ENCODE results near the gene NSFL1C. TPM values are rescaled to one million over a fixed set of nuclear protein-coding genes. Genes with fewer than 3 reads are reported as not detected.

Gene NSFL1C
- polyA plus RNA-seq, 10 donors = 60.6 to 77.7 (median 65.6) TPM

- DNase-seq = no peak
Measured at GRCh38 chr20:1489325-1489724, 22.7 kb upstream of the NSFL1C start.

GRCh38 chr20:1486566-1486965, 19.9 kb upstream of the NSFL1C start:
- no peak for DNase-seq

GRCh38 chr20:1484438-1485116, 17.9 kb upstream of the NSFL1C start:
- no peak for DNase-seq

- no peak for DNase-seq
Measured at GRCh38 chr20:1479831-1480595, 13.4 kb upstream of the NSFL1C start.

GRCh38 chr20:1478566-1478965, 11.9 kb upstream of the NSFL1C start:
- no peak for DNase-seq

GRCh38 chr20:1477896-1478490, 11.3 kb upstream of the NSFL1C start:
- no peak for DNase-seq

GRCh38 chr20:1474817-1475603, 8.4 kb upstream of the NSFL1C start:
- no peak for DNase-seq

- DNase-seq = no peak
Measured at GRCh38 chr20:1474325-1474724, 7.7 kb upstream of the NSFL1C start.

- DNase-seq = no peak
Measured at GRCh38 chr20:1473246-1474220, 6.9 kb upstream of the NSFL1C start.

GRCh38 chr20:1472556-1473245, 6.1 kb upstream of the NSFL1C start:
- no peak for DNase-seq

GRCh38 chr20:1471242-1471641, 4.6 kb upstream of the NSFL1C start:
- no peak for DNase-seq

- DNase-seq = peak; percentile 82 to 95 (median 86)
Measured at GRCh38 chr20:1469925-1470571, 3.4 kb upstream of the NSFL1C start.

GRCh38 chr20:1469306-1469905, 2.8 kb upstream of the NSFL1C start:
- no peak for DNase-seq

GRCh38 chr20:1468117-1468624, 1.5 kb upstream of the NSFL1C start:
- DNase-seq = no peak

GRCh38 chr20:1467355-1468116, 887 bp upstream of the NSFL1C start:
- peak in 1 of 3 donors; percentile 48 for DNase-seq

- DNase-seq = no peak
Measured at GRCh38 chr20:1467082-1467354, 369 bp upstream of the NSFL1C start.

GRCh38 chr20:1465470-1466210, 1.0 kb downstream of the NSFL1C start:
- DNase-seq = no peak

Measured in muscle of back (tissue), 11 donors.